Panc1 (cell line): ENCODE data around the gene FBN1.

Experiments
- POLR2AphosphoS5 ChIP-seq: IDR thresholded peaks from 2 replicates; pipeline ENCODE4 v1.6.1; 2012; ENCODE audit warnings: mild to moderate bottlenecking, low read depth, low read length, moderate library complexity
- TCF7L2 ChIP-seq: IDR thresholded peaks from 2 replicates; pipeline ENCODE4 v1.6.1; 2011; ENCODE audit warnings: mild to moderate bottlenecking, low read depth, low read length, inconsistent platforms
- TF ChIP-seq, protein P1 (sequence below): fragments of 450-650 bp; IDR thresholded peaks from 2 replicates; pipeline ENCODE4 v1.5.1; 2017; ENCODE audit warnings: mild to moderate bottlenecking

GRCh38 chr15:48507416-48508065 is 138.0 kb downstream of the FBN1 start:
- TF ChIP-seq, protein P1, sequence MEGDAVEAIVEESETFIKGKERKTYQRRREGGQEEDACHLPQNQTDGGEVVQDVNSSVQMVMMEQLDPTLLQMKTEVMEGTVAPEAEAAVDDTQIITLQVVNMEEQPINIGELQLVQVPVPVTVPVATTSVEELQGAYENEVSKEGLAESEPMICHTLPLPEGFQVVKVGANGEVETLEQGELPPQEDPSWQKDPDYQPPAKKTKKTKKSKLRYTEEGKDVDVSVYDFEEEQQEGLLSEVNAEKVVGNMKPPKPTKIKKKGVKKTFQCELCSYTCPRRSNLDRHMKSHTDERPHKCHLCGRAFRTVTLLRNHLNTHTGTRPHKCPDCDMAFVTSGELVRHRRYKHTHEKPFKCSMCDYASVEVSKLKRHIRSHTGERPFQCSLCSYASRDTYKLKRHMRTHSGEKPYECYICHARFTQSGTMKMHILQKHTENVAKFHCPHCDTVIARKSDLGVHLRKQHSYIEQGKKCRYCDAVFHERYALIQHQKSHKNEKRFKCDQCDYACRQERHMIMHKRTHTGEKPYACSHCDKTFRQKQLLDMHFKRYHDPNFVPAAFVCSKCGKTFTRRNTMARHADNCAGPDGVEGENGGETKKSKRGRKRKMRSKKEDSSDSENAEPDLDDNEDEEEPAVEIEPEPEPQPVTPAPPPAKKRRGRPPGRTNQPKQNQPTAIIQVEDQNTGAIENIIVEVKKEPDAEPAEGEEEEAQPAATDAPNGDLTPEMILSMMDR: peak; percentile 76
- TF ChIP-seq TCF7L2 (no peak), POLR2AphosphoS5 (no peak)
